HUES64 (cell line): ENCODE measurements around the gene PARP15. TPM values are rescaled to one million over a fixed set of nuclear protein-coding genes. Genes with fewer than 3 reads are reported as not detected.
A peak's percentile ranks its signal among the peaks of the same experiment; 100 is the strongest.

Source experiments
- H3K27ac ChIP-seq: 2 replicates; pipeline ENCODE4 v1.7.0; 2013; ENCODE audit warnings: low read depth, low read length, inconsistent platforms
- H3K27me3 ChIP-seq: 2 replicates; pipeline ENCODE4 v1.6.1; 2013; ENCODE audit warnings: mild to moderate bottlenecking, low read length; ENCODE audit not compliant: insufficient read depth
- H3K36me3 ChIP-seq: 2 replicates; pipeline ENCODE4 v1.6.1; 2013; ENCODE audit warnings: mild to moderate bottlenecking, low read length; ENCODE audit not compliant: insufficient read depth
- H3K4me1 ChIP-seq: 2 replicates; pipeline ENCODE4 v1.6.1; 2013; ENCODE audit warnings: mild to moderate bottlenecking, low read length, moderate library complexity; ENCODE audit not compliant: insufficient read depth
- H3K4me3 ChIP-seq: 2 replicates; pipeline ENCODE4 v1.5.1; 2013; ENCODE audit warnings: mild to moderate bottlenecking, low read length, moderate library complexity
- H3K9ac ChIP-seq: 2 replicates; pipeline ENCODE4 v1.6.1; 2013; ENCODE audit warnings: mild to moderate bottlenecking, low read depth, low read length
- H3K9me3 ChIP-seq: 2 replicates; pipeline ENCODE4 v1.6.1; 2013; ENCODE audit warnings: low read depth, low read length; ENCODE audit not compliant: insufficient read depth
- WGBS: fragments of 150-250, 120-280 bp; methylation state at CpG from one replicate; pipeline ENCODE4 v1.1.7; 2013; ENCODE audit warnings: missing lambda C conversion rate; 5-methylcytosine and 5-hydroxymethylcytosine counted together
- polyA plus RNA-seq, 2 experiments: library from polyadenylated mRNA; stranded (reverse); fragments of 50-300 nt; gene quantifications; one replicate each; pipeline ENCODE4 v1.2.3, GENCODE V29; 2013

PARP15 gene
- 0.05 TPM for polyA plus RNA-seq (2013, experiment 1 of 2)
- polyA plus RNA-seq (2013, experiment 2 of 2), result 0.06 TPM

GRCh38 chr3:122577409-122578031 lies at the start of gene PARP15:
Gene PARP15 (plus strand): TSS chr3:122577650. CDS start chr3:122577668, 18 bp downstream.
- H3K9me3 ChIP-seq, result peaks cover 15% of the 10 kb centered on the region
- H3K27me3 ChIP-seq, result peaks cover 17% of the 10 kb centered on the region
- peaks cover 13% of the 10 kb centered on the region for H3K4me1 ChIP-seq
- H3K27ac ChIP-seq, result no peak within 1 kb of the TSS
- WGBS, result 66% methylated on average over 40 of the region's 40 CpGs
- H3K36me3 ChIP-seq, result no peaks in the 10 kb centered on the region
- peak within 1 kb of the TSS; percentile 55 for H3K4me3 ChIP-seq
- H3K9ac ChIP-seq, result peak within 1 kb of the TSS; percentile 66

GRCh38 chr3:122530164-122530563 lies 47.3 kb upstream of the PARP15 start:
- H3K27ac ChIP-seq, result no peak overlapping the region
- WGBS, result 92% methylated on average over 2 of the region's 2 CpGs
- no peaks in the 10 kb centered on the region for H3K27me3 ChIP-seq
- H3K4me1 ChIP-seq, result no peaks in the 10 kb centered on the region; the same call in 1 of the 2 replicates
- no peaks in the 10 kb centered on the region for H3K9me3 ChIP-seq
- H3K9ac ChIP-seq, result no peak overlapping the region
- H3K4me3 ChIP-seq, result no peak overlapping the region
- no peaks in the 10 kb centered on the region for H3K36me3 ChIP-seq

GRCh38 chr3:122533480-122533879 lies 44.0 kb upstream of the PARP15 start:
- no peaks in the 10 kb centered on the region for H3K27me3 ChIP-seq
- no peak overlapping the region for H3K9ac ChIP-seq
- no peaks in the 10 kb centered on the region for H3K9me3 ChIP-seq
- H3K4me1 ChIP-seq, result peaks cover 27% of the 10 kb centered on the region
- H3K4me3 ChIP-seq, result no peak overlapping the region
- no peak overlapping the region for H3K27ac ChIP-seq
- 92% methylated on average over 2 of the region's 2 CpGs for WGBS
- H3K36me3 ChIP-seq, result no peaks in the 10 kb centered on the region

- peaks cover 27% of the 10 kb centered on the region for H3K4me1 ChIP-seq
- no peak overlapping the region for H3K27ac ChIP-seq
- H3K9ac ChIP-seq, result no peak overlapping the region
- H3K36me3 ChIP-seq, result no peaks in the 10 kb centered on the region
- H3K27me3 ChIP-seq, result no peaks in the 10 kb centered on the region
- H3K9me3 ChIP-seq, result no peaks in the 10 kb centered on the region
- WGBS, result 88% methylated on average over 1 of the region's 1 CpG
- H3K4me3 ChIP-seq, result no peak overlapping the region
Measured at GRCh38 chr3:122533931-122534334, 43.5 kb upstream of the PARP15 start.

GRCh38 chr3:122535964-122536631 lies 41.4 kb upstream of the PARP15 start:
- H3K4me3 ChIP-seq, result peak overlapping the region; percentile 1; the same call in 1 of the 2 replicates
- H3K27me3 ChIP-seq, result no peaks in the 10 kb centered on the region
- H3K9ac ChIP-seq, result no peak overlapping the region
- no peaks in the 10 kb centered on the region for H3K9me3 ChIP-seq
- WGBS, result 69% methylated on average over 6 of the region's 6 CpGs
- H3K36me3 ChIP-seq, result no peaks in the 10 kb centered on the region
- H3K27ac ChIP-seq, result peak overlapping the region; percentile 33; the same call in 1 of the 2 replicates
- H3K4me1 ChIP-seq, result peaks cover 27% of the 10 kb centered on the region

GRCh38 chr3:122536632-122537001 lies 40.8 kb upstream of the PARP15 start:
- Histone ChIP-seq H3K9ac (no peak overlapping the region), H3K27ac (peak overlapping the region; percentile 33; the same call in 1 of the 2 replicates), H3K4me3 (peak overlapping the region; percentile 1; the same call in 1 of the 2 replicates), H3K9me3 (no peaks in the 10 kb centered on the region), H3K4me1 (peaks cover 27% of the 10 kb centered on the region), H3K36me3 (no peaks in the 10 kb centered on the region), H3K27me3 (no peaks in the 10 kb centered on the region)
- 29% methylated on average over 3 of the region's 3 CpGs for WGBS

- peaks cover 27% of the 10 kb centered on the region for H3K4me1 ChIP-seq
- no peaks in the 10 kb centered on the region for H3K27me3 ChIP-seq
- no peak overlapping the region for H3K27ac ChIP-seq
- 97% methylated on average over 7 of the region's 7 CpGs for WGBS
- no peaks in the 10 kb centered on the region for H3K36me3 ChIP-seq
- no peak overlapping the region for H3K9ac ChIP-seq
- no peak overlapping the region for H3K4me3 ChIP-seq
- H3K9me3 ChIP-seq, result no peaks in the 10 kb centered on the region
Measured at GRCh38 chr3:122538956-122539490, 38.4 kb upstream of the PARP15 start.

- no peaks in the 10 kb centered on the region for H3K4me1 ChIP-seq
- no peak overlapping the region for H3K9ac ChIP-seq
- H3K9me3 ChIP-seq, result no peaks in the 10 kb centered on the region
- no peaks in the 10 kb centered on the region for H3K27me3 ChIP-seq
- H3K4me3 ChIP-seq, result no peak overlapping the region
- H3K36me3 ChIP-seq, result no peaks in the 10 kb centered on the region
- WGBS, result 90% methylated on average over 5 of the region's 5 CpGs
- no peak overlapping the region for H3K27ac ChIP-seq
Measured at GRCh38 chr3:122546151-122546550, 31.3 kb upstream of the PARP15 start.

- Histone ChIP-seq H3K36me3 (no peaks in the 10 kb centered on the region), H3K27me3 (no peaks in the 10 kb centered on the region), H3K9me3 (no peaks in the 10 kb centered on the region), H3K9ac (no peak overlapping the region), H3K27ac (no peak overlapping the region), H3K4me3 (no peak overlapping the region), H3K4me1 (no peaks in the 10 kb centered on the region)
- WGBS, result 94% methylated on average over 3 of the region's 3 CpGs
Measured at GRCh38 chr3:122548076-122548475, 29.4 kb upstream of the PARP15 start.

- Histone ChIP-seq H3K9me3 (no peaks in the 10 kb centered on the region), H3K4me3 (no peak overlapping the region), H3K27me3 (no peaks in the 10 kb centered on the region), H3K27ac (no peak overlapping the region), H3K4me1 (no peaks in the 10 kb centered on the region), H3K36me3 (no peaks in the 10 kb centered on the region), H3K9ac (no peak overlapping the region)
- WGBS, result 94% methylated on average over 1 of the region's 1 CpG
Measured at GRCh38 chr3:122548619-122549018, 28.8 kb upstream of the PARP15 start.

- no peak overlapping the region for H3K4me3 ChIP-seq
- no peak overlapping the region for H3K9ac ChIP-seq
- H3K27ac ChIP-seq, result no peak overlapping the region
- H3K9me3 ChIP-seq, result no peaks in the 10 kb centered on the region
- WGBS, result 91% methylated on average over 1 of the region's 3 CpGs
- H3K36me3 ChIP-seq, result no peaks in the 10 kb centered on the region
- H3K4me1 ChIP-seq, result no peaks in the 10 kb centered on the region
- H3K27me3 ChIP-seq, result no peaks in the 10 kb centered on the region
Measured at GRCh38 chr3:122553171-122553570, 24.3 kb upstream of the PARP15 start.
